ACC112 (cell line): ENCODE measurements around the gene RGL4.

Source experiments
- H2AFZ ChIP-seq: fragments of 200-600 bp; sonication (generic); one replicate; pipeline ENCODE4 v1.6.0; 2017; ENCODE audit warnings: antibody characterized with exemption, low read length; ENCODE audit not compliant: unreplicated experiment
- H3K27ac ChIP-seq: fragments of 200-600 bp; sonication (generic); 2 replicates; pipeline ENCODE4 v1.5.1; 2014; ENCODE audit warnings: low read depth, mild to moderate bottlenecking, antibody characterized with exemption, low read length, moderate library complexity
- H3K27me3 ChIP-seq: fragments of 200-600 bp; sonication (generic); 2 replicates; pipeline ENCODE4 v1.6.1; 2014; ENCODE audit warnings: mild to moderate bottlenecking, antibody characterized with exemption, low read length, moderate library complexity, mixed read lengths; ENCODE audit not compliant: insufficient read depth
- H3K36me3 ChIP-seq: fragments of 200-600 bp; sonication (generic); 2 replicates; pipeline ENCODE4 v1.6.1; 2016; ENCODE audit warnings: mild to moderate bottlenecking, antibody characterized with exemption, low read length, moderate library complexity, mixed read lengths; ENCODE audit not compliant: insufficient read depth
- H3K4me1 ChIP-seq: fragments of 200-600 bp; sonication (generic); one replicate; pipeline ENCODE4 v1.6.1; 2016; ENCODE audit warnings: low read length, mixed read lengths; ENCODE audit not compliant: insufficient read depth, unreplicated experiment, control insufficient read depth
- H3K4me3 ChIP-seq: fragments of 200-600 bp; sonication (generic); 2 replicates; pipeline ENCODE4 v1.5.1; 2014; ENCODE audit warnings: mild to moderate bottlenecking, low read depth, low read length
- H3K79me2 ChIP-seq: fragments of 200-600 bp; sonication (generic); one replicate; pipeline ENCODE4 v1.6.0; 2016; ENCODE audit warnings: low read length; ENCODE audit not compliant: control insufficient read depth, unreplicated experiment, insufficient read depth

Gene RGL4

DNA sequence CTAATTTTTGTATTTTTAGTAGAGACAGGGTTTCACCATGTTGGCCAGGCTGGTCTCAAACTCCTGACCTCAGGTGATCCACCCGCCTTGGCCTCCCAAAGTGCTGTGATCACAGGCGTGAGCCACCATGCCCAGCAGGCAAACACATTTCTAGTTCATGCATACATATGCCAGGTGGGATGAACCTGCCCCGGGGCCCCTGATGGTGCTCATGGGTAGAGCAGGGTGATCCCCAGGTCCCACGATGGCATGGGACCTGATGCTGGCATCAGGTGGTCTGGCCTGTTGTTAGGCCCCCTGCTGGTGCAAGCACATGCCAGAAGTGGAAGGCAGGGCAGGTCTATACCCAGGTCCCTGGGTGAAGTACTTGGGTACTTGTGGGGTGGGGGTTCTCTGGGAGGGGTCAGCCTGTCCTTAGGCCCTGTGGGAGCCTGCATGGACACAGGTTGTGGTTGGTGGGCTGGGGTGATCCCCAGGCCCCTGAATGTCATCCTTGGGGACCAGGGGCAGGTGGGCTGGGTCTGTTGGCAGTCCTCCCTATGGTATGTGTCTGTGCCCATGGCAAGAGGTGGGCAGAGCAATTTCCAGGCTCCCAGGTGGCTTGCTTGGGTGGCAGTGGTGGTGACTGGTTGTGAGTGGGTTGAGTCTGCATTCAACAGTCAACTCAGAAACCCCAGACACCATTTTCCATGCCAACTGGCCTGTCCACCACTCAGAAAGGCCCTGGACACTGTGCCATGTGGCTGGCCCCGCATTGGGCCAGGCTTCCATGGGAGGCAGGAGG lies 9.6 kb upstream of the RGL4 start:
- no peak overlapping the region for H3K4me3 ChIP-seq

DNA sequence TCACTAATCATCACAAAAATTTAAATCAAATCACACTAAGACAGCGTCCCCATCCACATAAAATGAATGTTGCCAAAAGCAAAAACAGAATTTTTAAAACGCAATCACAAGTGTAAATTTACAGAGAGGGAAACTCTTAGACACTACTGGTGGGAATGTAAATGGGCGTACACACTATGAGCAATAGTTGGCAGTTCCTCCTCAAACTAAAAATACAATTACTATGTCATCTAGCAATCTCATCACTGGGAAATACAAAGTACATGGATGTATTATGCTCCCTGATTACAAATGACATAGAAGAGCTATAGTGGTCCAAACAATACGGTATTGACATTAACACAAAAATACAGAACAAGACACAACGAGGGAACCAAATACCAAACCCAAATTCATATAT lies 8.7 kb upstream of the RGL4 start:
- Histone ChIP-seq H3K36me3 (no peaks in the 10 kb centered on the region), H3K27ac (no peak overlapping the region), H3K4me1 (peaks cover 6% of the 10 kb centered on the region), H2AFZ (no peak overlapping the region), H3K27me3 (no peaks in the 10 kb centered on the region), H3K79me2 (no peaks in the 10 kb centered on the region), H3K4me3 (no peak overlapping the region)

More for the DNA sequence above, 9.6 kb upstream of the RGL4 start:
- no peaks in the 10 kb centered on the region for H3K79me2 ChIP-seq
- H3K27ac ChIP-seq, result no peak overlapping the region
- H3K4me1 ChIP-seq, result peaks cover 6% of the 10 kb centered on the region
- no peak overlapping the region for H2AFZ ChIP-seq
- no peaks in the 10 kb centered on the region for H3K36me3 ChIP-seq
- H3K27me3 ChIP-seq, result no peaks in the 10 kb centered on the region

DNA sequence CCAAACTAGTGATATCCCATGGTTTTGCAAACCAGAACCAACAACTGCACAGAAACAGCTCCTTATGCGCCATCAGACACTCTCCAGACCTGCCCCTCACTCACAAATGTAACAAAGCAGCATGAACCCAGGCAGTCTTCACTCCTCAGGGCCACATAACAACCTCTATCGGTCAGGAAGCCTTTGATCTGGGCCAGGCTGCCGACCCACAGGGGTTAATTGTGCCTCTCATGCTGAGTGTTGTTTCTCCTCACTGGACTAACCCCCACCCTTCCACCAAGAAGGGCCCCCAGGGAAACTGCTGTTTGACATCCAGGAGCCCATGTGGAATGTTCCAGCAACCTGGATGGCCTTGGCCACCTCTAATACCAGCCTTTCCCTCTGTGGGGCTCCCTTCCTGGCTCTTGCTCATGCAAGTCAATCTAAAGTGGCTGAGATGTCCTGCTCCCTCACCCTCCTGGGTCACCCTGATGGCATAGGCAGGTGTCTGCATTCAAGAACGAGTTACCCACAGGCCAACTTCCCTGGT lies 7.9 kb upstream of the RGL4 start:
- H2AFZ ChIP-seq, result no peak overlapping the region
- H3K27me3 ChIP-seq, result no peaks in the 10 kb centered on the region
- H3K79me2 ChIP-seq, result no peaks in the 10 kb centered on the region
- H3K4me1 ChIP-seq, result peaks cover 6% of the 10 kb centered on the region
- no peak overlapping the region for H3K4me3 ChIP-seq
- no peak overlapping the region for H3K27ac ChIP-seq
- H3K36me3 ChIP-seq, result no peaks in the 10 kb centered on the region

DNA sequence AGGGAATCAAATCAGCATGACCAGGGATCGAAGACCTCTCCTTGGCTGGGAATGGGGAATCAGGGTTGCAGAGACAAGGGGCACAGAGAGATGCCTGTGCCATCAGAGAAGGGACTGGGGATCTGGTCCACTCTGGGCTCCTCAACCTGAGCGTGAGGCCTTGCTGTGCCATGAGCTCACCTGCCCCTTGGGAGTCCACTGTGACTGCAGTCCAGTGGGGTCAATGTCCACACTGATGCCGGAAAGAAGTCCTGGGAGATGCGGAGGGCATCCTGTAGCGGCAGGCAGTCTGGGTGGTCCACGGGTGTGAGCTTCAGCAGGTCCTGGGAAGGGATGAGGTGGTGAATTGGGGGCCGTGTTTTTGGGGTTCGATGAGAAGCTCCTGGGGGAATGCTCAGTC lies 7.3 kb upstream of the RGL4 start:
- H3K27ac ChIP-seq, result no peak overlapping the region
- H2AFZ ChIP-seq, result no peak overlapping the region
- H3K4me1 ChIP-seq, result peaks cover 6% of the 10 kb centered on the region
- no peaks in the 10 kb centered on the region for H3K36me3 ChIP-seq
- no peaks in the 10 kb centered on the region for H3K27me3 ChIP-seq
- no peak overlapping the region for H3K4me3 ChIP-seq
- no peaks in the 10 kb centered on the region for H3K79me2 ChIP-seq

DNA sequence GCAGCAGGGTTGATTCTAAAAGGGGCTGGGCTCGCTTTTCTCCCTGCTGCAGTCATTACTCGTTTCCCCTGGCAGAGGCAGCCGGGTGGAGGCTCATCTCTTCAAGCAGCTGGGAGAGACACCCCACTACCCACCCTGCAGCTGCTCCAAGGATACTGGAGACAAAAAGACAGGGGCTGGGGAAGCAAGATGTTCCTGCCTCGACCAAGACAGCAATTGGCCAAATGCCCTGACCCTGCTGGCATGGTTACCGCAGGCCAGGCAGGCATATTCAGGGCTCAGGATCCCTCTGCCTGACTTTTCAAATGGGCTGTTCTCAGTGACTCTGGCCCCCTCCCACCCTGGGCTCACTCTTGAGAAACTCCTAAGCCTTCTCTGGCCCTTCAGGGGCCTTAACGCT lies 6.8 kb upstream of the RGL4 start:
- Histone ChIP-seq H3K27ac (no peak overlapping the region), H3K4me1 (peaks cover 6% of the 10 kb centered on the region), H3K36me3 (no peaks in the 10 kb centered on the region), H3K4me3 (no peak overlapping the region), H3K27me3 (no peaks in the 10 kb centered on the region), H2AFZ (no peak overlapping the region), H3K79me2 (no peaks in the 10 kb centered on the region)

DNA sequence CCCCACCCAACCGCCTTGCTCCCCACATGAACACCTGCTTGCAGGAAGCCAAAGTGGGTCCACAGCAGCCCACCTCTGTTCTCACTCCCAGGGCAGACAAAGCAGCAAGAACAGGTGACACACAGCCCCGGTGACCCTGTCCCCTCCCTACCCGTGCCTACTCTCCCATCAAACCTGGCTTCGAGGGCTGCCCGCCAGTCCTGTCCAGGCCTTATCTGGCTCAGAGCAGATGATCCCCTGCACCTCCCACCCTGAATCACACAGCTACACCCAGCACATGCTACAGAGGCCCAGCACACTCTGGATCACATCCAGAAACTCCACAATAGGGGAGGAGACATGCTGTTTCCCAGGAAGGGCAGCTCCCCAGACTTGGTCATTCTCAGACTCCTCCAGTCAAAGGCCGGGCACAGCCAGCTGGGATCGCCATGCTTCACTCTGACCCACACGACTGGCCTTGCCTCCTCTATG lies 6.2 kb upstream of the RGL4 start:
- Histone ChIP-seq H3K4me3 (no peak overlapping the region), H3K79me2 (no peaks in the 10 kb centered on the region), H2AFZ (no peak overlapping the region), H3K27me3 (no peaks in the 10 kb centered on the region), H3K4me1 (peaks cover 6% of the 10 kb centered on the region), H3K27ac (no peak overlapping the region), H3K36me3 (no peaks in the 10 kb centered on the region)

DNA sequence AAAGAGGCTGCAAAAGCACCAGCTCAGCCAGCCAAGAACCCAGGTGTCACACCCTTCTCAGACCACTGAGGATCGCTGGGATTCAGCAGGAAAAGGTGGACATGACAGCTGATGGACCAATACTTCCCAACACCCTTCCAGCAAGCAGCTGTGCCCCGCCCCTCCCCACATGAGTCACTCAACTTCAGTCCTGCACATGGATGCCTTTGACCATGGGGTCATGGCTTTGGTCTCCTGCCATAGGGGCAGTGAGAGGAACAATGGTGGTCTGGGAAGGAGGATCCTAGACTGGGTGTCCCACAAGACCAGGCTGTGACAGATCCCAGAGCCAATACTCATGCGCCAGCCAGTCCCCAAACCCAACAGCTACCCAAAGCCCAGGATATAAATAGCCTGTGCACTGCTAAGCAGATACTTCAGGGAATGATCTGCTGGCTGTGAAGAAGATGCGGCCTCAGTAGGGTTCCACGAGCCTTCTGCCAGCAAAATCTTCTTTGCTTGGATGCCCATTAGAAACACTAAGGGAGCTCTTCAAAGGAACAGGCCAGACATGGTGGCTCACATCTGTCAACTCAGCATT lies 5.5 kb upstream of the RGL4 start:
- Histone ChIP-seq H3K4me3 (no peak overlapping the region), H3K79me2 (no peaks in the 10 kb centered on the region), H2AFZ (no peak overlapping the region), H3K36me3 (no peaks in the 10 kb centered on the region), H3K27ac (no peak overlapping the region), H3K27me3 (no peaks in the 10 kb centered on the region), H3K4me1 (peaks cover 6% of the 10 kb centered on the region)

DNA sequence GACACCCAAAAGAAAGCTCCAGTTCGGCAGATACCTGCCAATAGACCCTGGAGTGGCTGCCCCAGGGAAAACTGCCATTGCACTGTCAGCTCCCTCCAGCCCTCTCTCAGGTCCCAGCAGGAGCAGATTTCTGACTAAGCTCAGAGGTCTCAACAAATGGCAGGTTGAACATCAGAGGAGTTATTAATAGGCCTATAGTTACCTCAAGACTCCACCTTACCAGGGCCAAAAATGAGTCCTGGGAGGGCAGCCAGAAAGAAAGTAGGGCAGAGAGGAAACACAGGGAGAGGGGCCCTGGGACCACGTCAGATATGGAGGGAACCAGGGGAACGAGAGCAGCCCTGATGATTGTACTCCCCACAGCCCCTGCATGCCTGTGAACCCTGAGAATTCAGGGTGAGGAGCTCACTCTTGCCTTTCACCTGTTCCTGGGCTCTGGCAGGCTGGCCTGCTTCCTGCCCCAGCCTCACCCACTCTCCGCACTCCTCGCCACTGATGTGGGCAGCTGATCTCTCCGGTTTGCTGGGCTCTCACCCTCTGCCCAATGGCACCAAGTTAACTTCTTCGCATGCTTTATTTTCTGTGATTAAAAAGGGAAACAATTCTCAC lies 4.3 kb upstream of the RGL4 start:
- H3K27ac ChIP-seq, result no peak overlapping the region
- no peak overlapping the region for H3K4me3 ChIP-seq
- no peaks in the 10 kb centered on the region for H3K27me3 ChIP-seq
- H2AFZ ChIP-seq, result no peak overlapping the region
- no peaks in the 10 kb centered on the region for H3K79me2 ChIP-seq
- peaks cover 6% of the 10 kb centered on the region for H3K4me1 ChIP-seq
- no peaks in the 10 kb centered on the region for H3K36me3 ChIP-seq

DNA sequence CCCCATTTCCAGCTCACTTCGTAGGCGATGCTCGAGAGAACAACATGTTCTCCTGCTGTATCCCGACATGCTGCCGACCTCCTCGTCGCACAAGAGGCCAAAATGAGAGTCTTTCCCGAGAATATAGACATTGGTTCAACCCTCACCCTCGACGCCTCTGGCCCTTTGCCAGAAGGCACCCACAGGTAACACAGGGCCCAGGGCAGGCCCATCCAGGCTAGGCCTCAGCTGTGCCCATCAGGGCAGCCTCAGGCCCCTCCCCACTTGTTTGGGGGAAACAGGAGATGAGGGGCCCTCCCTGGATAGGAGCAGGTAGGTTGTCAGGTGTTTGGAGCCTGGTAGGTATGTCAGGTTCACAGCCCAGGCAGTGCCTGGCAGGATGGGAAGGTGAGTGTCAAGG lies 2.7 kb upstream of the RGL4 start:
- no peak overlapping the region for H3K27ac ChIP-seq
- no peaks in the 10 kb centered on the region for H3K79me2 ChIP-seq
- no peak overlapping the region for H2AFZ ChIP-seq
- no peaks in the 10 kb centered on the region for H3K36me3 ChIP-seq
- H3K27me3 ChIP-seq, result no peaks in the 10 kb centered on the region
- H3K4me1 ChIP-seq, result peaks cover 6% of the 10 kb centered on the region
- H3K4me3 ChIP-seq, result no peak overlapping the region

DNA sequence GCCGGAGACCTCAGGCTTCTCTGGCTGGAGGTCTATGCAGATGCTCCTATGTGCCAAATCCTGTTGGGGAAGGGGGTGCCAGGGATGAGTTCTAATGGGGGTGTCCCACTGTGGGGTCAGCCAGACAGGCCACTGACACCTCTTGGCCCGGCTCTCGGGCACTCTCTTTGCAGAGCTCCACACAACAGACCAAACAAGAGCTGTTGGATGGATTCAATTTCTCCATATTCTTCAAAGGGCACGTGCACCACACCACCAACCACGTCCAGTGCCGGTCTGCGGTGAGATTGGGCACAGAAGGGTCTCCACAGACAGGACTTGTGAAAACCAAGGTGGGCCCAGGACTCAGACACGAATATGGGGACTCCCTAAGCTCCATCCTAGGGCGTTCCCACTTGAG lies 2.2 kb upstream of the RGL4 start:
- Histone ChIP-seq H3K27ac (no peak overlapping the region), H3K4me3 (no peak overlapping the region), H3K4me1 (peaks cover 6% of the 10 kb centered on the region), H3K27me3 (no peaks in the 10 kb centered on the region), H3K36me3 (no peaks in the 10 kb centered on the region), H2AFZ (no peak overlapping the region), H3K79me2 (no peaks in the 10 kb centered on the region)
